ENCODE data around the gene ADCY7.

GRCh38 chr16:50293994-50294855, 27.9 kb downstream of the ADCY7 start:
- TF ChIP-seq CTCF (IDR thresholded peaks at IDR 0.05; ENCODE audit: insufficient read depth, low read length) (no peak), POLR2AphosphoS5 (IDR thresholded peaks at IDR 0.05; ENCODE audit: low read depth) (no peak), REST (IDR thresholded peaks at IDR 0.05; ENCODE audit: insufficient replicate concordance, low read depth) (no peak)
